ENCODE measurements around the gene ZNF281.

The ZNF281 gene

DNA sequence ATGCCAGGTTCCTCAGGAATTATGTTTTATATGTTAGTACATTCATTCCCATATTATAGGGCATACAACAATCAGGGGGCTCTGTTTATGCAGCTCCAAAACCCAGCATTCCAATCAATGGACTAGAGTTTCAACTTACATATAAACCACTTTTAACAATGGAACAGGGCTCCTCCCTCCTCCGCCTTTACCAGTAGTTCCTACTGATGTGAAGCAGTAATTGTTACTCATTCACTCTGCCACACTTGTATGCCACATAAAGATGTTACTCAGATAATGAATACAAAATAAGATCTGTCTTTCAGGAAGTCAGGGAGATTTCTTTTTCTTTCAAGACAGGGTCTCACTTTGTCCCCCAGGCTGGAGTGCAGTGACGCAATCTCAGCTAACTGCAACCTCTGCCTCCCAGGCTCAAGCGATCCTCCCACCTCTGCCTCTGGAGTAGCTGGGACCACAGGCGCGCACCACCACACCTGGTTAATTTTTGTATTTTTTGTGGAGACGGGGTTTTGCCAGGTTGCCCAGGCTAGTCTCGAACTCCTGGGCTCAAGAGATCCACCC lies 17.1 kb downstream of the ZNF281 start:
- DNase-seq (ENCODE audit: low read depth in 2 of 2, low spot score in 1 of 2): no peak

DNA sequence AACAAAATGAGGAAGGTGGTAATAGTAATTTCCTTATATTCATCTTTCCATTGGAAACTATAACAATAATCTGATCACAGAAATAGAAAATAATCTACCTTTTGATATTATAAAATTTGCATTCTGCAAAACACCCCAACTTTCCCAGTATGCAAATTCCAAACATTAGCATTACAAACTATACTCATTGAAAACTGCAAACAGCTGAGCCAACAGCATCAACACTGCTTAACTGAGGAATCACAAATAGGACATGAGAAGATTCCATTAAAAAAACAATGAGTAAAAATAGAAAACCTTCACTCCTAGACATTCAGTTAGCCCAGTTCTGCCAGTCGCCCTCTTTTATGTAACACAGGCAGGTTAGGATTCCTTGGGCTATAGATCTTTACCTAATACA lies 18.1 kb downstream of the ZNF281 start:
- no peak for DNase-seq (ENCODE audit: low read depth in 2 of 2, low spot score in 1 of 2)

DNA sequence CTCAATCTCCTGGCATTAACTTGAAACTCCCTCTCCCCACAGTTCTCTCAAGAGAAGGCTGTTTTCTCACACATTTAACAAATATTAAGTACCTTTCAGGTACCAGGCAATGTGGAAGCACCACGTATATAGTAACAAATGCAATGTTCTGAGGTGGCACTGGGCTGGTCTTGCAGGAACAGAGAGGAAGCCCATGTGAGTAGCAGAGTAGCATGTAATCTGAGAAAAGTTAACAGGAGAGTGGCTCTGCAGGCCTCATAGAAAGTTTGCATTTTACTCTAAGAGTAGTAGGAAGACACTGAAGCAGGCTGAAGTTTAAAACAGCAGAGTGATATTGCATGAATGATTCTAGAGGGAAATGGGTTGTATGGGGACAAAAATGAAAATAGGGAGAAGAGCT lies 21.0 kb downstream of the ZNF281 start:
- no peak for DNase-seq (ENCODE audit: low read depth in 2 of 2, low spot score in 1 of 2)

DNA sequence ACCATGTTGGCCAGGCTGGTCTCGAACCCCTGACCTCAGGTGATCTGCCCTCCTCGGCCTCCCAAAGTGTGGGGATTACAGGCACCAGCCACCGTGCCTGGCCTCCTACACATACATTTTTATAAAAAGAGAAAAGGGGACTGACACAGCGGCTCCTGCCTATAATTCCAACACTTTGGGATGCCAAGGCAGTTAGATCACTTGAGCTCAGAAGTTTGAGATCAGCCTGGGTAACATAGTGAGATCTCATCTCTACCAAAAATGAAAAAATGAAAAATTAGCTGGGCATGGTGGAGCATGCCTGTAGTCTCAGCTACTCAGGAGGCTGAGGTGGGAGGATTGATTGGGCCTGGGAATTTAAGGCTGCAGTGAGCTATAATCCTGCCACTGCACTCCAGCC lies 23.4 kb downstream of the ZNF281 start:
- DNase-seq (ENCODE audit: low read depth in 2 of 2, low spot score in 1 of 2): no peak

DNA sequence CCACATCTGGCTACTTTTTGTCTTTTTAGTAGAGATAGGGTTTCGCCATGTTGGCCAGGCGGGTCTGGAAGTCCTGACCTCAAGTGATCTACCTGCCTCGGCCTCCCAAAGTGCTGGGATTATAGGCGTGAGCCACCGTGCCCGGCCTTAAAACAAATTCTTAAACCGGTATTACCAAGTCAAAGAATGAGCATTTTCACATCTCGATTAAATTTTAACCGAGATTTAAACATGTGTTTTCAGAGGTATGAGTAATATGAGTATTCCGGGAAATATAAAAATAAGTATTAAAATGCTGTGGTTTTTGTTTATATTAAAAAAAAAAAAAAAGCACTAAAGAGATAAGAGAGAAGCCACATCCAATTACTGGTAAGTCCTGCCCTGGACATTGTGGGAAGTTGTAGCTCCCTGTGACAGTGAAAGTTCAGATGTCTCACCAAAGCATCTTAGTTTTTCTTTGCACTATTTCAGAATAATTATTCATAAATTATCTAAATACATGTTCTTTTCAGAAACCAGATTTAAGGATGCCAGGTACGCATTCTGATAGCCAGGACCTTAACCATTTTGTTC lies 24.9 kb downstream of the ZNF281 start:
- no peak for DNase-seq (ENCODE audit: low read depth in 2 of 2, low spot score in 1 of 2)

DNA sequence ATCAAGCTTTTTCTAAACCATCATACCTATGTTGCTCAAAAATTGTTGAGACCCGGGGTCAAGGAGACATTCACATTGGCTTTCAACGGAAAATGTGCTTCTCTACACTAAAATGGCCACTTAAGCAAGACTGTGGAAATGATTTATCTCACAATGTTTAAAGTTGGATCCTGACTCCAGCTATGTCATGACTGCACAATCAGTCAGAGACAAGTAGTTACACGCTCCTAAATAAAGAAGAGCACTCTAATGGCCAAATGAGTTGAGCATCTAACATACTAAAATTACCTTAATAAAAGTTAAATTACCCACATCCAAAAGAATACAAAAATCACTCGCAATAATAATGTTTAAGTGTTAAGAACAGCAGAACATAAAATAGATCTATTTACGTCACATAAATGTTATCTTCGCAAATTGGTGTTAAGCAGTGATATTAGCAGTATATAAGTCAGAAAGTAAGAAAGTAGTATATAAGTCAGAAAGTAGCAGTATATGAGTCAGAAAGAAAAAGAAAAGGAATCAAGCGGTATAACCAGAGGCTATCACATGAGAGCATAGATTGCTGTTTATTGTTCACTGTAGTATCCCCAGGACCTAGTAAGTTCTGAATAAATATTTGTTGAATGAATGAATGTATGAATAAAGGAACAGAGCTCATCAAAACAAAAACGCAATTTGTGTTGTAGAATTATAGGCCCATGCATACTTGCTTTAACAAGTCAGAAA lies 28.4 kb downstream of the ZNF281 start:
- no peak for DNase-seq (ENCODE audit: low read depth in 2 of 2, low spot score in 1 of 2)

DNA sequence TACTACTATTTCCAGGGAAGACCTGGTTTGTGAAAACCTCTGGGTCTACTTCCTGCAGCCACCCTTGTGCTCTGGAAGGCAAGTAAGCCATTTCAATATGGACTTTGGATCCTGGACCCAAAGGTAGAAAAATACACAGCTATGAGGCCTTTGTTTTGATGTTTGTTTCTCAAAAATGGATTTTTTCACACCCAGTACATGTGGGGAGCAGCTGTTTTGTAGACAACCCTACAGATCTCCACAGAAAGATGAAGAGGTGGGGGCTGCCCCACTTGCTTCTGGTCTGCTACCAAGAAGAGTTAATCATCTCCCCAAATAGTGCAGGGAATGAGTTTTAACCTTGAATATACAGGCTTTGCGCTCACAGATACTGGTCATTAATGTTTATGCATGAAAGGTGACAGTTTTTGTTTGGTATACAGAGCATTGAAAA lies 29.2 kb downstream of the ZNF281 start:
- DNase-seq (ENCODE audit: low read depth in 2 of 2, low spot score in 1 of 2): no peak

DNA sequence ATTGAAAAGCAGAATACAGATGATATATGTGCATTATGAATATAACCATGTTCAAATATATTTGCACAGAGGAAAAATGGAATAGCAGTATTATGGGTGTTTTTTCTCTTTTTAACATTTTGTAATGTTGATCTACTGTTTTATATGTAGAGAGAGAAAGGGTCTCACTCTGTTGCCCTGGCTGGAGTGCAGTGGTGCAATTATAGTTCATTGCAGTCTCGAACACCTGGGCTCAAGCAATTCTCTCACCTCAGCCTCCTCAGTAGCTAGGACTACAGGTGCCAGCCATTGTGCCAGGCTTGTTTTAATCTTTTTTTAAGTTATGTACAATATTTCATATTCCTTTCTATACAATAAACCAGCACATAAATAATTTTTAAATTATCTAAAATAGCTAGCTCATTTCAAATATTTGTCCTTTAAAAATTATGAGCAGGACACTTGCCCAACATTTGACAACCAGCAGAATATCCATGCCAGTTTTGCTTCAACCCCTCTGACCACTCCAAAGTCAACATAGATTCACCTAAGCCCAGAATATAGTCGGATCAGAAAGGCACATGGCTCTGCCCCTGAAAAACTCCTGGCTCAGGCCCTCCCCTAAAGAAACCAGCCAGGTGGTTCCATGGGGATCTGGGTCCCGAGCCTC lies 29.8 kb downstream of the ZNF281 start:
- no peak for DNase-seq (ENCODE audit: low read depth in 2 of 2, low spot score in 1 of 2)

DNA sequence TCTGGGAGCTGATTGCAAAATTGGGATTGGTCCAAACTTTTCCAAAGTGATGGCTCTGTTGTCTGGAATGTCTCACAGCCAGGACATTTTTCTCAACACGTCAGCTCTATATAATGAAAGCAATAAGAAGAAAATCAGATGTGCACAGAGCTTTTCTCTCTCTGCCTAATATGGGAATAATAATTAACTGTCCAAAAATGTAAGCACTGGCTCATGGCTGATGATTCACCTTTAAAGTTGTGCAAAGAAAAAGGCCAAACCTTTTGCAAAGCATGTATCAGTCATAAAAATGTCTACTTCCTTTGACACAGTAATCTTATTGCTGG lies 30.4 kb downstream of the ZNF281 start:
- DNase-seq (ENCODE audit: low read depth in 2 of 2, low spot score in 1 of 2): no peak

DNA sequence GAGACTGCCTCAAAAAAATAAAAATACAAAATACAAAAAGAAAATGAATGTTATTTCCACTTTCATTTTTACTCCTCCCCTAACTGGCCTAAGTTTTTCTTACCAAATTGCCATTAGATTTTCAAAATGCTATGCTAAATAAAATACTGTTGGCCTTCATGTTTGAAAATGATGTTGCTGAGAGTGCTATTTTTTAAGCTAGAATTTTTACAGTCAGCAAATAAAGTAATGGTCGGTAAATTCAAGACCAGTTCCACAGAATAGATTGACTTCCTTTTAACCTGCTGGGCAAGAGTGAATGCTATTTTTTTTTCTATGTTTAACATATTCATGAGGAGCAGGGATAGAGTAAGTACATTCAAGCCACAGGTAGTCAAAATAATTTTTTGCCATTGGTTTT lies 31.7 kb downstream of the ZNF281 start:
- DNase-seq (ENCODE audit: low read depth in 2 of 2, low spot score in 1 of 2): no peak

DNA sequence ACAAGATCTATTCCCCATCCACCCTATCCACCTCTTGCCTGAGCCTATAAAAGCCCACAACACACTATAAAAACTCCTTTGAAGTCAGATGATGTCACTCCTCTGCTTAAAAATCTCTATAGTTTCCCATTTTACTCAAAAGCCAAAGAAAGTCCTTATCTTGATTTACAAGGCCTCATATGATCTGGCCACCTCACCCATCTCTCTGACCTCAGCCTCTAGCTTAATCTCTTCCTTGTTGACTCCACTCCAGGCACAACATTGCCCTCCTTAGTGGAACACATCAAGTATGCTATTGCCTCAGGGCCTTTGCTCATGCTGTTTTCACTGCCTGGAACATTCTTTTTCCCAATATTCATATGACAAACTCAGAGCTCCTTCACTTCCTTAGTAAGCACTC lies 33.3 kb downstream of the ZNF281 start:
- DNase-seq (ENCODE audit: low read depth in 2 of 2, low spot score in 1 of 2): no peak

DNA sequence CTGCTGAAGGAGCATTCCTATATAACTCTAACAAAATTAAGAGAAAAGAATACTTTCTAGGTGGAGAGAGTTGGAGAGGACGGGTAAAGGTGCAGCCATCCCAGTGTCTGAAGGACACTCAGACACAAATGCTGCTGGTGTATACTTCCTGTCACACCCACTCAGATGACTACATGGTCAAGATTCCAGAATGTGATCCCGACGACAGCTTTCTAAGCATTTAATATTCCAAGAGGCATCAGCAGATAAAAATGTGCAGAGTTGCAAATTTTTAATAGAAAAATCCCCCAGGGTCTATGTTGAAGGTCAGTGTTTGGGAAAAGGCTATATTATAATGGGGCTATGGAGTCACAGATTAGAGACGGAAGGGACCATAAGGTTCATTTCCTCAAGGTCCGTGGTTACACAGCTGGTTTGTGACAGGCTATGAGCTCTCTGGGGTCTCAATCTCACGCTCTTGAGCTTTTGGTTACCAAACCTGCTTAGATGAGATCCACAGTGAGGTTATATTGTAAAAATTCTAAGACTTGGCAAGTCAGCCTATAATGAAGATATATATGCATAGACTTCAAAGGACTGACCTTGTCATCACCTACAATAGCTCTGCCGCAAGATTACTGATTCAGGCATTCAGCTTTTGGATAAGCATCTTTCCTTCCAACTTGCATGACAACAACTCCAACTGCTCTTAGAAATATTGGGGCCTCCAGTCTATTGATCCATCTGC lies 35.1 kb downstream of the ZNF281 start:
- DNase-seq (ENCODE audit: low read depth in 2 of 2, low spot score in 1 of 2): no peak

DNA sequence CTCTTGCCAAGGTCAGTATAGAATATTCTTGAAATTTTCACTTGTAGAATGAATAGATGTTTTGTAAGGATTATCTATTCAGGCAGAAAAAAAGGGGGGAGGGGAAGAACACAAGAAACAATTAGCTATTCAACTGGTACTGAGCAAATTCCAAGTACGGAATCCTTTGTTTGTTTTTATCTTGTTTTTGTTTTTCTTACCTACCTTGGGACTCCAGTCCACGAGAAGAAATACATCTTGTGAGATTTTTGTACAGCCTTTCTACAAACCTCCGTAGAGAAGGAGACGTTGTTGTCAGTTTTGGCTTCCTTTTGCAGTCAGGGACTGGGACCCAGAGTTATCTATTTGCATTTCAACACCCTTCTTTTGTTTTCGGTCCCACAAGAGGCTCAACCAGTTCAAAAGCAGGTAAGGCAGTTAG lies 36.0 kb downstream of the ZNF281 start:
- DNase-seq (ENCODE audit: low read depth in 2 of 2, low spot score in 1 of 2): no peak

DNA sequence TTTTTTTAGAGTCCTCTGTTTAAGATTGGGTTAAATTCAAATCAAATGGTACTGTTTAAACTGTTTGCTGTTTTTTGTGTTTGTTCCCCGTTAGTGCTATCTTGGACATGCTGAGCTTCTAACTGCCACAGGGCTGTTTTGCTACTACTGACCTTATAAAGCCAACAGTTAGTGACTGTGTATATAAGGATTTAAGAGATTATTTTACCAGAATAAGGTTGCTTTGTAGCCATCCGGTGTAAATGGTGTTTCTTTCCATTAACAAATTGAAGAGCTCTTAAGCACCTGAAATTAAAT lies 37.0 kb downstream of the ZNF281 start:
- DNase-seq (ENCODE audit: low read depth in 2 of 2, low spot score in 1 of 2): no peak

DNA sequence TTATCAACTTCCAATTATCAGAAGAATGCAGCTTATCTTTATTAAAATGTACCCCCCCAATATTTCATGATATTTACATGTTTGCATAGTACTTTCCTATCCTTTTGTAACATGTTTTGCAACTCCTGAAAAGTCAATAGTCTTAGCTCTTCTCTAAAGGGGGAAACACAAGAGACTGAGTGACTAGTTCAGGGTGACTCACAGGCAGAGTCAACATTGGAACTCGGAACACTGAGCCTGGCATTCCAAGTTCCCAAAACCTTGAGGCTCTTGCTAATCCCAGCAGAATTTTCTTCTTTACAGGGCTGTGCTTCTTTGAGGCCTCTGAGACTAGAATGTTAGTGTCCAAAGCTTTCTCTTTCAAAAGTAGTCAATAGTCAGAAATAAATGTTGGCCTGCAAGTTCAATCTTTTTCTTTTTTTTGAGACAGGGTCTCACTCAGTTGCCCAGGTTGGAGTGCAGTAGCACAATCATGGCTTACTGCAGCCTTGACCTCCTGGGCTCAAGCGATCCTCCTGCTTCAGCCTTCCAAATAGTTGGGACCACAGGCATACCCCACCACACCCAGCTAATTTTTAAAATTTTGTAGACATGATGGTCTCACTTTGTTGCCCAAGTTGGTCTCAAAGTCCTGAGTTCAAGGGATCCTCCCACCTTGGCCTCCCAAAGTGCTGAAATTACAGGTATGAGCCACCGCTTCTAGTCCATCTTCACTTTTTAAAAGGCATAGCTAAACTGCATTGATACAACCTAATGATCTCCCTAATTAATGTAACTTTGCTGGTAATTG lies 37.5 kb downstream of the ZNF281 start:
- no peak for DNase-seq (ENCODE audit: low read depth in 2 of 2, low spot score in 1 of 2)

DNA sequence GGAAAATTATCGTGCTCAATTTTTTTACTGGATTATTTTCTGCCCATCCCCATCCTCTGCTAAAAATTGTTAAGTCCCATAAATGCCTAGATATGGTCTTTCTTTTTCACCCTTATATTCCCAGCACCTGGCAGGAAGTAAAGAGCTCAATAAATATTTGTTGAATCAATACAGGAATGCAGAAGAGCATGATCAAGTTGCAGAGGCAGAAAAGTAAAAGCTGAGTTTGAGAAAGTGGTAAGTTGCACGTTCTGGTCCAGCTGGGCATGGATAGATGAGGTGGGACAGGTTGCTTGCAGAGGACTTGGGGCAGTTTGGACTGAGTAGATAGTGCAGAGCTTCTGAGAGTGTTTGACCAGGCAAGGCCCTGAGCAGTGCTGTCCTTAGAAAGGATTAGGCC lies 40.1 kb downstream of the ZNF281 start:
- no peak for DNase-seq (ENCODE audit: low read depth in 2 of 2, low spot score in 1 of 2)

DNA sequence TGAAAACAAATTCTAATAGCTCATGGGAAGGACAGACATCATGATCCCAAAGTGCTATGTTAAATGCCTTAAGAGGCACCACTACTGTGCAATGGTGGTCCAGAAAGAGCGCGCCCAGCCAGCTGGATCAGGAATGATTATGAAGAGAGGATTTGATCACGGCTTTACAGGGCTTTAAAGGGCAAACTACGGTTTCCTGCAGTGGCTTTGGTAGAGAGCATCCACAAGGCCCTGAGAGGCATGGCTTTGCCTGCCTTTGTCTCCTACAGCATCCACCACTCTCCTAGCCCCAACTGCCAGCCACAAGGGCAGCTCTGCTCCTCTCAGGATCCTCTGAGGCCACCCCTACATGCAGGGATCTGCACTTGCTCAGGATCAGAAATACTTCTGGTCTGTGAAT lies 40.7 kb downstream of the ZNF281 start:
- no peak for DNase-seq (ENCODE audit: low read depth in 2 of 2, low spot score in 1 of 2)

DNA sequence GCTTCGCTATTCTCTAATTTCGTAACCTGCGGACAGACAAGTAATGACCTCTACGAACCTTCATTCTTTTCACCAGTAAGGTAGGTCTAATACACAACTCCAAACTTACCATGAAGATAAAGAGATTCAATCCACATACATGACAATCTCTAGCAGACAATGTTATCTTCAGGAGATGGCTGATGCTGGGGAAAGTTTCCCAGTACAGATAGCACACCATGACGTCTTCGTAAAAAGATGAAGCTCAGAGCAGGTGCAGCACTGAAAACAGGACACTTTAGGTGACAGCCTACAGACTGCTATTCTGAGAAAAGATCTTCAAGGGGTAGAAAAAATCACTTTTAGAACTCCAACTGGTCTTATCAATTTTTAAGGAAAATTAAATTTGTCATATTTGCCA lies 41.3 kb downstream of the ZNF281 start:
- DNase-seq (ENCODE audit: low read depth in 2 of 2, low spot score in 1 of 2): no peak

DNA sequence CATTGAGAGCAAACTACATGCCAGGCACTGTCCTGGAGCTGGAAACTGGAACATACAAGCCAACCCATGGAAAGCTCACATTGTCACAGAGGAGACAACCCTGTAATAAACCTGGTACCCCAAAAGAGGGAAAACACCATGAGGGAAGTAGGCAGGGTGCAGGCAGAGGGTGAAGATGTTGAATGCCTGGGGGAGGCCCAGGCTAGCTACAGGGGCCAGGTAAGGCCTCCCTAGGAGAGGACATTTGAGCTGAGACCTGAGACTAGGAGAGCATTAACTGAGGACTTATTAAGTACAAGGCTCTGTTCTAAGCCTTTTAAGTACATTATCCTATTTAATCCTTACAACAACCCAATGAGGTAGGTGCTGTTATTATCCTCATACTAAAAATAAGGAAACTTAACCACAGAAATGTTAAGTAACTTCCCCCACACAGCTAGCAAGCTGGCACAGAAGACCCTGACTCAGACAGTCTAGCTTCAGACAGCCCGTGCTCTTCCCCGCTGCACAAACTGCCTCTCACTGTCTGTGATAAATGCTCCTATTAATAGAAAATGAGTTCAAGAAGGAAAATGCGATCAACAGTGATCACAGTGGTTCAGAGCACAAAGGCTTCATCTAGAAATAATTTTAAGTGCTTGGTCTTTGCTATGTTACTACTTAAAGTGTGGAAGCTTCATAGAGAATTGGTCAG lies 41.8 kb downstream of the ZNF281 start:
- no peak for DNase-seq (ENCODE audit: low read depth in 2 of 2, low spot score in 1 of 2)

DNA sequence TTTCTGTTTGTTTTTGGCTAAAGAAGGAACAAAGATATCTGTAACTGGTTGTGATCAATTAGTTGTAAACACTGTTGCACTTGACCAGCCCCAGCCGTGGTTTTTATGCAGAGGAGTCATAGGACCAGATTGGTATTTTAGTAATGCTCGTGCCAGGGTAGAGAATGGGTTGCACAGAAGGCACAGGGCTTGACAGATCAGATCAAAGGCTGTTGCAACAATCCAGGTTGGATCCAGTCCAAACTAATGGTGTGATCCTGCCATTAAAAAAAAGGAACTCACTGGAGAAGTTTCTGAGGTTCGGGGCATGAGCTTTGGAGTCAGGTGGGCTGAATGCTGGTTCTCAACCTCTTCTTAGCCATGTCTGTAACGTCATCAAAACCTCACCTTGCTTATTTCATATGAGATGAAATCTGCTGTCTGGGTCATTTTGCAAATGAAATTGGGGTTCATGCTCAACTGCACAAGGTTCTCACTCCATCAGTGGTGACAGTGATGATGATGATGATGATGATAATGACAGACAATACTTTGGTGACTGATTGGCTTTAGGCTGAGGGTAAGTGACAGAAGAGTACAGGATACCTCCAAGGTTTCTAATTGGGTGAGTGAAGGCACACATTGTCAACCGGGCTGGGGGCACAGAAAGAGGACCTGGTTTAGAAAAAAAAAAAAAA lies 43.1 kb downstream of the ZNF281 start:
- no peak for DNase-seq (ENCODE audit: low read depth in 2 of 2, low spot score in 1 of 2)
